ENCODE data around the gene TMEM207.
A peak's percentile ranks its signal among the peaks of the same experiment; 100 is the strongest.
"Not testable (repeated sequence)": the region's sequence is repeated elsewhere in the genome, so short reads cannot be mapped to it uniquely, and the experiment has no call there.

The TMEM207 gene

GRCh38 chr3:190449801-190450200, at the start of gene TMEM207:
Gene TMEM207 (minus strand): TSS chr3:190449901. CDS start chr3:190449809, 92 bp downstream.
- DNase-seq: no peak

- no peak for DNase-seq
Observed at GRCh38 chr3:190499122-190499521, 49.4 kb upstream of the TMEM207 start.

GRCh38 chr3:190498293-190498692, 48.6 kb upstream of the TMEM207 start:
- no peak for DNase-seq

GRCh38 chr3:190497811-190498210, 48.1 kb upstream of the TMEM207 start:
- DNase-seq: no peak

GRCh38 chr3:190496859-190497258, 47.2 kb upstream of the TMEM207 start:
- no peak for DNase-seq

- DNase-seq: no peak
Observed at GRCh38 chr3:190495796-190496195, 46.1 kb upstream of the TMEM207 start.

GRCh38 chr3:190495354-190495753, 45.7 kb upstream of the TMEM207 start:
- no peak for DNase-seq

GRCh38 chr3:190494907-190495306, 45.2 kb upstream of the TMEM207 start:
- no peak for DNase-seq

- DNase-seq: no peak
Observed at GRCh38 chr3:190492966-190493365, 43.3 kb upstream of the TMEM207 start.

GRCh38 chr3:190492129-190492528, 42.4 kb upstream of the TMEM207 start:
- DNase-seq: no peak

GRCh38 chr3:190491533-190492054, 41.9 kb upstream of the TMEM207 start:
- no peak for DNase-seq

- DNase-seq: no peak
Observed at GRCh38 chr3:190486908-190487607, 37.4 kb upstream of the TMEM207 start.

- DNase-seq: no peak
Observed at GRCh38 chr3:190486533-190486864, 36.8 kb upstream of the TMEM207 start.

GRCh38 chr3:190485830-190486532, 36.3 kb upstream of the TMEM207 start:
- DNase-seq: no peak

GRCh38 chr3:190481779-190482178, 32.1 kb upstream of the TMEM207 start:
- no peak for DNase-seq

- DNase-seq: not testable (repeated sequence)
Observed at GRCh38 chr3:190473261-190473660, 23.6 kb upstream of the TMEM207 start.

- no peak for DNase-seq
Observed at GRCh38 chr3:190467922-190468321, 18.2 kb upstream of the TMEM207 start.

- no peak for DNase-seq
Observed at GRCh38 chr3:190458040-190458439, 8.3 kb upstream of the TMEM207 start.

GRCh38 chr3:190456770-190457169, 7.1 kb upstream of the TMEM207 start:
- DNase-seq: no peak

- no peak for DNase-seq
Observed at GRCh38 chr3:190455828-190456227, 6.1 kb upstream of the TMEM207 start.

GRCh38 chr3:190448256-190448655, 1.4 kb downstream of the TMEM207 start:
- DNase-seq: no peak

GRCh38 chr3:190446573-190447279, 3.0 kb downstream of the TMEM207 start:
- DNase-seq: peak; percentile 59

- no peak for DNase-seq
Observed at GRCh38 chr3:190444576-190445145, 5.0 kb downstream of the TMEM207 start.

Data from GF-D8 (cell line).